ENCODE results near the gene FBXL22. TPM values are rescaled to one million over a fixed set of nuclear protein-coding genes. Genes with fewer than 3 reads are reported as not detected.

The FBXL22 gene
- total and polyA plus RNA-seq, 2 of the 8 experiments (the other 6 are each of a cell fraction or from before 2014, with no cell fraction given) = 0.09 to 0.47 TPM

DNA sequence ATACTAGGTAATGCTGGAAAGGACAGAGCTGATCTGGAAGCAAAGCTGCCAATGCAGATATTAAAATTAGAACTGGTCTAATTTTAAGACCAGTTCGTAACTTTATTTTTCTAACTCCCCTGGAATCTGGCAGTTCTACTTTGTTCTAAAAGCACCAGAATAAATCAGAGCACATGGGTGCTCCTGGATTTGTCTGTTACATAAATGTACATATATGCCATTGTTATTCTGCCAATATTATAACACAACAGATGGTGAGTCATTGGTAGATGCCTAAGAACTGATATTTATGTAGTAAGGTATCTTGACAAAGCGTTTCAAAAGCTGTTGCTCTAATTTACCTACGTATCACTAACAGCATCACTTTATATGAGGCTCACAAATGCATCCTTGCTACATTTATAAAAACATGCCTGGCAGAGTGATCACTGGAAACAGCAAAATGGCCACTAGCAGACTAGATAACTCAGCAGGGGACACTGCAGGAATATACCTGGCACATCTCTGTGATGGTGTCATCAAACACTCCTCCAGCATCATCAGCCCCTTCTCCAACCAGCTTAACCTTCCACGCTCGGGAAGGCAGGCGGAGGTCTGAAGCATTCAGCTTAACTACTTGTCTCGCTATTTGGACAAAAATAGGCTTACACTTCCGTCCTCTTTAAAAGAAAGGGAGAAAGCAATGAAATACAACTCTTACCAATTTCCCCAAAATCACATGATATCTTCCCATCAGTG is 26.2 kb downstream of the FBXL22 start:
- Histone ChIP-seq H3K9ac (replicated peaks in 1 of 4; ENCODE audit: extremely low read depth in 1 of 4, low read depth in 3 of 4, low read length in 3 of 4) (no peak overlapping the region), H3K36me3 (ENCODE audit: control insufficient read depth in 2 of 4, insufficient read depth in 4 of 4, low read length in 3 of 4) (peaks cover 1 to 33% (median 3%) of the 10 kb centered on the region in 4 experiments; a peak in 7 of 8 replicates), H3K27me3 (replicated peaks in 1 of 4; ENCODE audit: control insufficient read depth in 3 of 4, extremely low read depth in 1 of 4, insufficient read depth in 3 of 4, low read length in 3 of 4) (no peaks in the 10 kb centered on the region), H4K20me1 (replicated peaks in 1 of 2; ENCODE audit: control insufficient read depth in 1 of 2, insufficient read depth in 2 of 2, low read length in 2 of 2) (no peaks in the 10 kb centered on the region), H3K23me2 (ENCODE audit: low read depth, low read length) (no peaks in the 10 kb centered on the region), H3K4me2 (ENCODE audit: insufficient read depth in 1 of 2, low read depth in 2 of 2, low read length in 2 of 2) (no peak overlapping the region), H3K79me1 (ENCODE audit: low read depth, low read length) (no peaks in the 10 kb centered on the region), H2BK120ac (replicated peaks; ENCODE audit: low read depth, low read length) (no peak overlapping the region), H3K4me3 (ENCODE audit: extremely low read depth in 1 of 4, insufficient read depth in 2 of 4, low read depth in 3 of 4, low read length in 4 of 4) (no peak overlapping the region), H3K27ac (ENCODE audit: low read depth, low read length) (no peak overlapping the region), H3K18ac (ENCODE audit: extremely low read depth, low read length) (no peak overlapping the region), H2AFZ (ENCODE audit: low read length) (no peak overlapping the region), H3K9me3 (ENCODE audit: insufficient read depth in 2 of 2, low read depth in 1 of 2, low read length in 1 of 2) (no peaks in the 10 kb centered on the region), H2BK15ac (ENCODE audit: low read length) (no peak overlapping the region), H2BK12ac (ENCODE audit: low read depth, low read length) (no peak overlapping the region), H3K56ac (replicated peaks; ENCODE audit: insufficient read length, low read depth, low read length) (no peak overlapping the region), H4K91ac (replicated peaks; ENCODE audit: insufficient read length, low read length) (no peak overlapping the region), H3K4me1 (replicated peaks in 1 of 4; ENCODE audit: control insufficient read depth in 3 of 4, insufficient read depth in 4 of 4, low read length in 3 of 4) (no peaks in the 10 kb centered on the region), H4K8ac (ENCODE audit: extremely low read depth, insufficient read depth, low read length) (no peak overlapping the region), H3K79me2 (ENCODE audit: control insufficient read depth in 1 of 2, insufficient read depth in 2 of 2, low read length in 2 of 2) (no peaks in the 10 kb centered on the region), H2AK5ac (ENCODE audit: low read depth, low read length) (no peak overlapping the region), H4K5ac (ENCODE audit: insufficient read length, low read depth, low read length) (no peak overlapping the region), H2BK5ac (ENCODE audit: low read depth, low read length) (no peak overlapping the region), H3K4ac (replicated peaks; ENCODE audit: insufficient read length, low read depth, low read length) (no peak overlapping the region), H3K14ac (ENCODE audit: insufficient read length) (no peak overlapping the region), H2BK20ac (ENCODE audit: low read length) (no peak overlapping the region), H3K23ac (ENCODE audit: insufficient read length) (no peak overlapping the region)
- POLR2A ChIA-PET (ENCODE audit: partially characterized antibody) = interaction anchor here (0.7 to 1.5 kb wide), 2 partner anchors 9 to 12 kb away, joined by 3 to 4 read pairs; no protein-coding TSS in a partner anchor
- no peak for FAIRE-seq
- no peak for DNase-seq (ENCODE audit: low read depth in 1 of 2, low spot score in 2 of 2)
- WGBS, 2 experiments (ENCODE audit: extremely low coverage in 1 of 2, insufficient coverage in 1 of 2, insufficient read length in 1 of 2, insufficient replicate concordance in 2 of 2, low coverage in 1 of 2, low lambda C conversion rate in 2 of 2, missing lambda C conversion rate in 1 of 2) = 89% methylated on average over 8 of the region's 8 CpGs; no CpG with 5 or more reads in 1 of the 2 experiments
- CTCF ChIA-PET (ENCODE audit: partially characterized antibody) = interaction anchor here (0.5 to 5.1 kb wide), 7 partner anchors 9 to 422 kb away, joined by 3 to 26 read pairs (median 4); no protein-coding TSS in a partner anchor
- TF ChIP-seq TEAD4 (IDR thresholded peaks at IDR 0.05; ENCODE audit: low read depth, low read length) = no peak
- TF ChIP-seq GABPA (IDR thresholded peaks at IDR 0.05; ENCODE audit: borderline replicate concordance, insufficient read depth, low read length) = no peak
- no peak for TF ChIP-seq JUND (IDR thresholded peaks at IDR 0.05; ENCODE audit: low read length)
- TF ChIP-seq SP2 (IDR thresholded peaks at IDR 0.05; ENCODE audit: low read length) = no peak
- TF ChIP-seq, protein P1, sequence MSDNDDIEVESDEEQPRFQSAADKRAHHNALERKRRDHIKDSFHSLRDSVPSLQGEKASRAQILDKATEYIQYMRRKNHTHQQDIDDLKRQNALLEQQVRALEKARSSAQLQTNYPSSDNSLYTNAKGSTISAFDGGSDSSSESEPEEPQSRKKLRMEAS (IDR thresholded peaks at IDR 0.05) = no peak
- TF ChIP-seq TCF12 (IDR thresholded peaks at IDR 0.05; ENCODE audit: low read depth, low read length) = no peak
- no peak for TF ChIP-seq SIRT6 (IDR thresholded peaks at IDR 0.05; ENCODE audit: low read length)
- no peak for TF ChIP-seq NRF1 (IDR thresholded peaks at IDR 0.05; ENCODE audit: low read depth, low read length)
- no peak for TF ChIP-seq POU5F1 (IDR thresholded peaks at IDR 0.05; ENCODE audit: low read depth, low read length)
- TF ChIP-seq, protein P2, sequence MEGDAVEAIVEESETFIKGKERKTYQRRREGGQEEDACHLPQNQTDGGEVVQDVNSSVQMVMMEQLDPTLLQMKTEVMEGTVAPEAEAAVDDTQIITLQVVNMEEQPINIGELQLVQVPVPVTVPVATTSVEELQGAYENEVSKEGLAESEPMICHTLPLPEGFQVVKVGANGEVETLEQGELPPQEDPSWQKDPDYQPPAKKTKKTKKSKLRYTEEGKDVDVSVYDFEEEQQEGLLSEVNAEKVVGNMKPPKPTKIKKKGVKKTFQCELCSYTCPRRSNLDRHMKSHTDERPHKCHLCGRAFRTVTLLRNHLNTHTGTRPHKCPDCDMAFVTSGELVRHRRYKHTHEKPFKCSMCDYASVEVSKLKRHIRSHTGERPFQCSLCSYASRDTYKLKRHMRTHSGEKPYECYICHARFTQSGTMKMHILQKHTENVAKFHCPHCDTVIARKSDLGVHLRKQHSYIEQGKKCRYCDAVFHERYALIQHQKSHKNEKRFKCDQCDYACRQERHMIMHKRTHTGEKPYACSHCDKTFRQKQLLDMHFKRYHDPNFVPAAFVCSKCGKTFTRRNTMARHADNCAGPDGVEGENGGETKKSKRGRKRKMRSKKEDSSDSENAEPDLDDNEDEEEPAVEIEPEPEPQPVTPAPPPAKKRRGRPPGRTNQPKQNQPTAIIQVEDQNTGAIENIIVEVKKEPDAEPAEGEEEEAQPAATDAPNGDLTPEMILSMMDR (IDR thresholded peaks at IDR 0.05; ENCODE audit: control extremely low read depth in 1 of 3, insufficient read depth in 1 of 3, low read depth in 1 of 3, low read length in 3 of 3) = no peak
- no peak for TF ChIP-seq CEBPB (IDR thresholded peaks at IDR 0.05; ENCODE audit: low read depth, low read length)

Measured in H1 (cell line).